ENCODE data around the gene FBXL20. TPM values are rescaled to one million over a fixed set of nuclear protein-coding genes. Genes with fewer than 3 reads are reported as not detected.

Gene FBXL20
- total and polyA plus RNA-seq, 2 of the 8 experiments (the other 6 are each of a cell fraction or from before 2014, with no cell fraction given): 5.5 to 11.0 TPM

DNA sequence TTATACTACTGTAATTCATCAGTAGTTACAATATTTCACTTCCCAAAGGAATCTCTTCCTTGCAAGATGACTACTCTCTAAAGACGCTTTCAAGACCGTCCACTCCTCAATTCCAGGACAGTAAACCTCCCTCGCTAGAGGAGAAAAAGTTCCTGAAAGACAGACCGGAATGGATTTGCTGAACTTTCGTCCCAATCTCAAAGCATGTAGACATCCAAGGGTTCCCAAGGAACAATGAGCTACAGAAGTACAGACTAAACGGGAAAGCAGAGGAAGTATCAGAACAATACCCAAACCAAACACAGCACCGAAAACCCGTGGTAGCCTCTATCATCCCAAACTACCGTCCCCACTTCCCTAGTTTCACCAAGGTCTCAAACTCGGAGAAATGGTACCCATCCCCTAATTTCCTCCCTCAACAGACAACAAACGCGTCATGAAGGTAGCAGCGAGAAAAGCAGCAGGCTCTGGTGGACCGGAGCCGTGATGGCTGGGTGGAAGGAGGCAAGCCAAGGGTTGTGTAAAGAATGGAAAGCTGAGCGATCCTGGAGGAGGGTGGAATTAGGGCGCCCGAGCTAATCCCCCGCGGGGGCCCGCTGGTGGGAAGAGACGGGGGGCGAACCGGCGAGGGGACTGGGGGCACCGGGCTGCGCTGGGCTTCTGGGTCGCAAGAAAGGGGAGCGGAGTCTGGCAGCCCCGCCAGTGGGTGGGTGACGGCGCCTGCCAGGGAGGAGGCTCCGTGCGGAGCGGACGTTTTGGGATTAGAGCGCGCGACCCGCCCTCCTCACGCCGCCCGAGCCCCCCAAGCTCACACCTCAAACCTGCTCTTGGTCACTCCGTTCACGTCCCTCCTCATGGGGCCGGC, 647 bp downstream of the FBXL20 start (continued):
- TF ChIP-seq SIN3A (conservative IDR thresholded peaks at IDR 0.05 in 1 of 2, IDR thresholded peaks at IDR 0.05 in 1 of 2; ENCODE audit: low read depth in 1 of 2, low read length in 2 of 2): peak in 1 of 2 experiments; percentile 67; a peak in 2 of 4 replicates

Measured in H1 (cell line).